Measurements from ENCODE around the gene IGFBPL1.
"Not testable (repeated sequence)": the region's sequence is repeated elsewhere in the genome, so short reads cannot be mapped to it uniquely, and the experiment has no call there.

Gene IGFBPL1

GRCh38 chr9:38401994-38402393, 22.3 kb downstream of the IGFBPL1 start:
- in situ Hi-C loops (cut with MboI; ENCODE audit: low sequenced_read_pairs): no loop called here

DNA sequence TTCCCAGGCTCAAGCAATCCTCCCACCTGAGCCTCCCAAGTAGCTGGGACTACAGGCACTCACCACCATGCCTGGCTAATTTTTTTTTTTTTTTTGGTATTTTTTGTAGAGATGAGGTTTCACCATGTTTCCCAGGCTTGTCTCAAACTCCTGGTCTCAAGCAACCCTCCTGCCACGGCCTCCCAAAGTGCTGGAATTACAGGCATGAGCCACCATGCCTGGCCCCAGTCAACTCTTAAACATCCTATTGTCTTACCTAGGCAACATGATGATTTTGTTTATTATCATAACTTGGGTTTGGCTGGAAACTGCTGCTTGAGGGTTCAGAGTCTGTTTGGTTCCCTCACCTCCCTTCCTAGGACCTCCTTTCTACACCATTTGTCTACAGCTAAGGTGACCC, 25.1 kb downstream of the IGFBPL1 start:
- in situ Hi-C loops (cut with MboI; ENCODE audit: low sequenced_read_pairs): not testable (repeated sequence)

GRCh38 chr9:38396371-38396671, 27.9 kb downstream of the IGFBPL1 start:
- in situ Hi-C loops (cut with MboI; ENCODE audit: low sequenced_read_pairs): no loop called here

DNA sequence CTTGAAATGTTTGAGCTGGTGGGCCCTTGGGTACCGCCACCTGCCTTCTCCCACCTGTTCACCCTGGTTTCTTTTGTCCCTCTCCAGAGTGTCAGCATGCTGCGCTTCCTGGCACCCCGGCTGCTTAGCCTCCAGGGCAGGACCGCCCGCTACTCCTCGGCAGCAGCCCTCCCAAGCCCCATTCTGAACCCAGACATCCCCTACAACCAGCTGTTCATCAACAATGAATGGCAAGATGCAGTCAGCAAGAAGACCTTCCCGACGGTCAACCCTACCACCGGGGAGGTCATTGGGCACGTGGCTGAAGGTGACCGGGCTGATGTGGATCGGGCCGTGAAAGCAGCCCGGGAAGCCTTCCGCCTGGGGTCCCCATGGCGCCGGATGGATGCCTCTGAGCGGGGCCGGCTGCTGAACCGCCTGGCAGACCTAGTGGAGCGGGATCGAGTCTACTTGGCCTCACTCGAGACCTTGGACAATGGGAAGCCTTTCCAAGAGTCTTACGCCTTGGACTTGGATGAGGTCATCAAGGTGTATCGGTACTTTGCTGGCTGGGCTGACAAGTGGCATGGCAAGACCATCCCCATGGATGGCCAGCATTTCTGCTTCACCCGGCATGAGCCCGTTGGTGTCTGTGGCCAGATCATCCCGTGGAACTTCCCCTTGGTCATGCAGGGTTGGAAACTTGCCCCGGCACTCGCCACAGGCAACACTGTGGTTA, 28.4 kb downstream of the IGFBPL1 start:
- in situ Hi-C loops (cut with MboI; ENCODE audit: low sequenced_read_pairs): no loop called here

GRCh38 chr9:38394416-38394815, 29.8 kb downstream of the IGFBPL1 start:
- in situ Hi-C loops (cut with MboI; ENCODE audit: low sequenced_read_pairs): no loop called here

DNA sequence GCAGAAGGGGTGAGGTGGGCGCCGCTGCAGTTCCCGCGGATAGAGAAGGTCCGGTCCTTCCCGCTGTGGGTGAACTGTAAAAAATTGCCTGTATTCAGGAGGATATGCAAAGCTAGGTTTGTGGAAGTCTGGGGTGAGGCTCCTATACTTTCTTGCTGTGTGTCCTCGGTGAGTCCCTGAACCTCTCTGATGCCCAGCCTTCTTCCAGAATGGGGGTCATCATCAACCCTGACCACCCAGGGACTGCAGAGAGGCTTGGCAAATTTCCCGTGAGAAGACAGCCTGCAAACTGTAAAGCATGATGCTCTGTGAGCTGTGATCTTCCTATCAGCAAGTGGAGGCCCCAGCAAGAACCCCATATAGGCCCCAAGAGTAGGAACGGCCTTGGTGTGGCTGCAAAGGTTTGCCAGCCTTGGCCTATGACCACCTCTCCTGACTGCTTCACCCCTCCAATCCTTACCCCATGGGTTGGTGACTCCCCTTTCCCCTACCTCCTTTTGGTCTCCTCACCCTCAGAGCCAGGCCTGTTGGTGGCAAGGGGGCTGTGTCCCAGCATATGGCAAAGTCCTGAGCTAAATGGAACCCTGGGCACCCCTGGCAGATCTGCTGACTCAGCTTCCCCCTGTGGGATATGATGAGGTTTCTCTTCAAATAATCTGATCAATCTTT, 31.0 kb downstream of the IGFBPL1 start:
- in situ Hi-C loops (cut with MboI; ENCODE audit: low sequenced_read_pairs): no loop called here

DNA sequence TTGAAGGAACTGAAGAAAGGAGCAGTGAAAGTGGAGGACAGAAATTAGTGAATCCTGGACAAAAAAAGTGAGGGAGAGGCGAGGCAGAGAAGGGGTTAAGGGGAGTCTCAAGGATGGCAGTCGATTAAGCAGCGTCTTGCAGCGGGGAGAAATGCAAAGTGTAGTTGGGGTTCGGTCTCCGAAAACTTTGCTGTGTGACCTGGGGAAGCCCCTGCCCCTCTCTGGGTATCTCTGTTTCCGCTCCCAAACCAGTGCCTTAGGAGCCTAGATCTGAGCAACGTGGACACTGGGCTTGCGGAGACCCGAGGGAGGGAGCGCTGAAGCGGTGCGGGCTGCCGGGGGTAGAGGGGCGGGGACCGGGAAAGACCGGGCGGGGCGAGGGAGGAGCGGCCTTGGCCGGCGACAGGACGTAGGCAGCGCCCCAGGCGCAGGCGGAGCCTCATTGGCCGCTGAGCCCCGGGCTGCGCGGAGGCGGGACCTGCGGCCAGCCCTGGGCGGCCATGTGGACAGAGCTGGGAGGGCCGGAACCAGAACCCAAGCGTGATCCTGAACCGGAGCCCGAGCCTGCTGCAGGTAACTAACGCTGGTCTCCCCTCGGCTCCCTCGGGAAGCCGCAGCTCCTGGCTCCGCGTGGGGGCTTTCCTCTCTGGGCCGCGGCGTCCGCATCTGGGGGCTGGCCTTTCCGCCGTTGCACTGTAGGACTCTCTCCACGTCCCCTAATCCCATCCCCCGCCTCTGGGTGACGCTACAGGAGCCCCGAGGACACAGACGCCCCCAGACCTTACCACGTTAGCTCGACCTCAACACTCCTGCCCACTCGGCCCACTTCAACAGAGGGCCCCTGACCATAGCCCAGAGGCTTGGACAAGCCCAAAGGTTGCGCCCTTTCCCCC, 31.8 kb downstream of the IGFBPL1 start, which contains the start of gene ALDH1B1:
Gene ALDH1B1 (plus strand): TSS at position 468 of the 893 bp plus-strand sequence. CDS start 3,047 bp downstream, outside the sequence.
- in situ Hi-C loops (cut with MboI; ENCODE audit: low sequenced_read_pairs): no loop called here

GRCh38 chr9:38391278-38392118, 32.8 kb downstream of the IGFBPL1 start:
- in situ Hi-C loops (cut with MboI; ENCODE audit: low sequenced_read_pairs): no loop called here

DNA sequence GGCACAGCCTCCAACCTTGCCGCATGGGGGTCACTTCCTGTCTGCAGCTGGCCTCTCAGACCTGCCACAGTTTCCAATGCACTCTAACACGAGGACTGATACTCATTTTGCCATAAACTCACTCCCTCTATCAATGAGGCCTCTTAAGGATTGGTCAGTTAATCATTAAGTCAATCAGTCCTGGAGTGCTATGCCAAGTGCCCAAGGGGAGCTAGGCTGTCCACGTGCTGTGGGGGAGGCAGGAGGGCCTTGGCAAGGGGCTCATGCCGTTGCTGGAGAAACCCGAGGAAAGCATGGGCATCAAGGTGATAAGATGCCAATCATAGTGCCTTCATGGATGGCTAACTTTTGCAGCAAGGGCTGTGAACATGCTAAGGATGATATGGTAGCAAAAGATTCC, 33.4 kb downstream of the IGFBPL1 start:
- in situ Hi-C loops (cut with MboI; ENCODE audit: low sequenced_read_pairs): no loop called here

- in situ Hi-C loops (cut with MboI; ENCODE audit: low sequenced_read_pairs): no loop called here
These were observed 33.8 kb downstream of the IGFBPL1 start for GRCh38 chr9:38390442-38390841.

DNA sequence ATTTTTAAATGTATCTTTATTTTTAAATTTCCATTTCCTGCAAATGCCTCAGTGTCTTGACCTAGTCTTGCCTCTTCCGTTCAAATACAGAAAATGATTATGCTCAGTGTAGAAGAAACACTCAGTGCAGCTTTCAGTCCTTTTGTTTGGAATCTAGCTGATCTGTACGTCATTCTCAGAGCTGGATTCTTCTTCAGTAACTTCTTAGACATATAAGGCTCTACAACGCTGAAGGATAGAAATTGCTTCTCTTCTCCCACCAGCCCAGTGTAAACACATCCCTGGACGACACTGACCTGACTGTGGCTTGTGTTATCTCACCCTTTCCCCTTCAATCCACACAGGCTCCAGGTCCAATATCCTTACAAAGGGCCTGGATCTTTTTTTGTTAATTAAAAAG, 34.9 kb downstream of the IGFBPL1 start:
- in situ Hi-C loops (cut with MboI; ENCODE audit: low sequenced_read_pairs): no loop called here

DNA sequence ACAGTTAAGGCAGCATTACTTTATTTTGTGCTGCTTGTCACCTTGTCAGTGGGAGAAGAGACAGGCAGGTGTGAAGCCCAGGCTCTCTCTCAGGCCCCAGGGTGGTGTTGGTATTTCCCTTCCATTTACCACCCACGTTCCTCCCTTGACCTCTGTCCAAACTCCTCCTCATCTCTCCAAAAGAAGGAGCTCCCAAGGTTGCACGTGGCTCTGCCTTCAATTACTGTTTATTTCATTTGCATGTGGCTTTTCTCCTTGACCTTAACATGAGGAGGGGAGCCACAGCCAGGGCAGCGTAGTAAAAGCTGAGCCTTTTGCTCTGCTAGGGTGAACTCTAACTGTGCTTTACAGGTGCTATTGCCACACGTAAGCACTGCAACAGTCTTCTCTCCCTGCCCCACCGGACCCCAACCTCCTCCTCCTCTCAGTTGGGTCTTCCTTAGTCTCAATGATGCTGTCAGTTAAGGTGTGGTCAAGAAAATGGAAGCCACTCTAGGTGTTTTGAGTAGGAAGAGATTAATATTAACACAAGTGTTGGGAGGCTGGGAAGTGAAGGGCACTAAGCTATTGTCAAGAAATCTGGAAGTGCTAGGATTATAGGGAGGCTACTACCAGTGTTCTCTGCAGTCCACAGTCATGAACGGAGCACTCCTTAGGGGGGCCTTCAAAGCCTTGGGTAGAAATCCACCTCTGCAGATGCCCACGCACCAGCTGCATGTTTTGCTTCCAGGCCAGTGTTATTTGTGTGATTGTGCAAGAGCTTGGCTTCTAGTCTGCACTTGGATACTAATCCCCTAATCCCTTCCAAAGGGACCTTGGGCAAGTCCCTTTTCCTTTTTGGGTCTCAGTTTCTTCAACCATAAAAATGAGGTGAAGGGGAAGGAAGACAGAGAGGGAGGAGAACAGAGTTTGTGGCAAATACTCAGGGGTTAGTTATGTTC, 35.7 kb downstream of the IGFBPL1 start:
- in situ Hi-C loops (cut with MboI; ENCODE audit: low sequenced_read_pairs): no loop called here

- in situ Hi-C loops (cut with MboI; ENCODE audit: low sequenced_read_pairs): no loop called here
These were observed 36.5 kb downstream of the IGFBPL1 start for GRCh38 chr9:38387751-38388150.

GRCh38 chr9:38387066-38387465, 37.2 kb downstream of the IGFBPL1 start:
- in situ Hi-C loops (cut with MboI; ENCODE audit: low sequenced_read_pairs): no loop called here

GRCh38 chr9:38386319-38386895, 37.8 kb downstream of the IGFBPL1 start:
- in situ Hi-C loops (cut with MboI; ENCODE audit: low sequenced_read_pairs): no loop called here

- in situ Hi-C loops (cut with MboI; ENCODE audit: low sequenced_read_pairs): no loop called here
These were observed 38.4 kb downstream of the IGFBPL1 start for GRCh38 chr9:38385896-38386295.

GRCh38 chr9:38384990-38385848, 39.0 kb downstream of the IGFBPL1 start:
- in situ Hi-C loops (cut with MboI; ENCODE audit: low sequenced_read_pairs): no loop called here

GRCh38 chr9:38382141-38382540, 42.1 kb downstream of the IGFBPL1 start:
- in situ Hi-C loops (cut with MboI; ENCODE audit: low sequenced_read_pairs): no loop called here
